Measurements from ENCODE around the gene ELK3. TPM values are rescaled to one million over a fixed set of nuclear protein-coding genes. Genes with fewer than 3 reads are reported as not detected.

ELK3 gene
- 49.9 and 52.0 TPM in 2 replicates for total RNA-seq

DNA sequence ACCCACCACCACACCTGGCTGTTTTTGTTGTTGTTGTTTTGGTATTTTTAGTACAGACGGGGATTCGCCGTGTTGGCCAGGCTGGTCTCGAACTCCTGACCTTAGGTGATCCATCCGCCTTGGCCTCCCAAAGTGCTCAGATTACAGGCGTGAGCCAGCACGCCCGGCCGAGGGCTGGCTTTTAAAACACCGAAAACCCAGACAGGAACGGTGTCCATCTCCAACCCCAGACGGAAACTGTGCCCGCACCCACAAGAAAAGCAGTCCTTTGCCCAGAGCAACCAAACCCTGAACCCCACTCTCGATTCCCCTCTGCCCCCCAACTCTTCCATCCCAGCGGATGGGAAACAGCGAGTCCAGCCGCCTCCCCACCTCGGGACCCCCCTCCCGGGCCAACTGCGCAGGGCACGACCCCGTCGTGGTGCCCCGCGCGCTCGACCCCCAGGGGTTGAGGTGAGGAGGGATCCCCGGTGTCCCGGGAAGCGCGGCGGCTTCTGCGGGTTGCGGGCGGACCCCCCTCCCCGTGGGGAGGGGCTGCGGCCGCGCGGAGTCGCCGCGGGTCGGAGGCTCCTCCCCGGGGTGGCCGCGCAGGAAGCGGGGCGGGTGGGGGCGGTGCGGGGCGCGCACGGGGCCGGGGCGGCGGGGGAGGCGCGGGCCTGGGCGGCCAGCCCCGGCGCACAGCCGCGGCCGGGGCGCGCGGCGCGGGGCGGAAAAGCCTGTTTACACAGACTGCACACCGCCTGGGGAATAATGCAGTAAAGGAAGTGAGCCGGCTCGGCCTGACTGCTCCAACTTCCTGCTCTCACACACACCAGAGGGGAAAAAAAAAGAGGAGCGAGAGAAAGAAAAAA is at the start of gene ELK3:
Gene ELK3 (plus strand): TSS at position 651 of the 851 bp plus-strand sequence.
- intact Hi-C loops (cut with micrococcal nuclease), result loop anchor here (2.0 to 10.0 kb wide), 3 partner anchors 43 to 979 kb away; partner anchors contain the start of genes FGD6, SNRPF and VEZT

DNA sequence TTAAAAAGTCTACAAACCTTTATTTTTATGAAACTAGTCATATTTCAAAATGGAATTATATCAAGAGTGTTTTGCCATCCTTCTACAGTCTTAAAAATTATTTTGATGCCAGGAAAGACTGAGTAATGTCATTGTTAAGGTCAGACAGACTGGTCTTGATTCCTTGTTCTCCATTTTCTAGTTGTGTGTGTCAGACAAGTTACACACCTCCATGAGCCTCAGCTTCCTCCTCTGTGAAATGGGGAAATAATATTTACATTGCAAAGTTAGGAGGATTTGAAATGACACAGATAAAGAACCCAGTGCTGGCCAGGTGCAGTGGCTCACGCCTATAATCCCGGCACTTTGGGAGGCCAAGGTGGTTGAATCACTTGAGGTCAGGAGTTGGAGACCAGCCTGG is 47.4 kb upstream of the ELK3 start:
- intact Hi-C loops (cut with micrococcal nuclease), result no loop called here

GRCh38 chr12:96150442-96150841 is 43.7 kb upstream of the ELK3 start:
- intact Hi-C loops (cut with micrococcal nuclease), result no loop called here

DNA sequence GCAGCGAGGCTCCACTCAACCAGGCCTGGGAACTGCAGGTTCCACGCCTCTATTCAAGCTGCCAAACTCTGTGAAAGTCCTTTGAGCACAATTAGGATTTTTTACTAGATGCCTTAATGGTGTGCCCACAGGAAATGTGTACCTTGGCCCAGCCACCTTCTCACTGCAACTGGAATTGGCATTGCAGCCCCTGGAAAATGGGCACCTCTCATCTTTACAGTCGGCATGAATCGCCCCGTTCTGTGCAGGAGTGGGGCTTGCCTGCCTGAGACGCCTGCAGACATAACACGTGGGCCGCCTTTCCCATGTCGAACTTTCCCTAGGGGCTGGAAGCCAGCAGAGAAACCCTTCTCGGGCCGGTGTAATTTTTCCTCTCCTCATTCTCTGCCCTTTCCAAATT is 42.0 kb upstream of the ELK3 start:
- intact Hi-C loops (cut with micrococcal nuclease), result no loop called here

GRCh38 chr12:96153131-96153725 is 40.9 kb upstream of the ELK3 start:
- intact Hi-C loops (cut with micrococcal nuclease), result no loop called here

GRCh38 chr12:96155181-96155580 is 39.0 kb upstream of the ELK3 start:
- intact Hi-C loops (cut with micrococcal nuclease), result no loop called here

DNA sequence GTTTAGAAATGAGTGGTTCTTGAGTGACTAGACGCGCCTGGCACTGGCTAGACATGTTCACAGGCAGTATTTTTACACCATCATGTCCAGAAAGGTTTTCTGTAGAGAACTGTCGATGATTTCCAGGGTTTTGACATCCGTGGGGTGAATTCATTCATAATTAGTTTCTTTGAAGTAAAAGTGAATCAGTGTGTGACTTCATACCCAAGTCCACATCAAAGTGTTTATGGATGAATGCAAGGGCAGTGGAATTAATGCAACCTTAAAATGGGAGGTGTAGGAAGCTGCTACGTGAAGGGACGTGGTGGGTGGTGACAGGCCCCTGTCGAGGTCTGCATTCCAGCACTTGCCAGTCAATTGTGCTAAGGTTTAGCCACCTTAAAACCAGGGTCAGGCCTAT is 38.4 kb upstream of the ELK3 start:
- intact Hi-C loops (cut with micrococcal nuclease), result no loop called here

- intact Hi-C loops (cut with micrococcal nuclease), result no loop called here
Observed at GRCh38 chr12:96156211-96156610, 38.0 kb upstream of the ELK3 start.

- intact Hi-C loops (cut with micrococcal nuclease), result no loop called here
Observed at GRCh38 chr12:96157427-96157826, 36.7 kb upstream of the ELK3 start.

DNA sequence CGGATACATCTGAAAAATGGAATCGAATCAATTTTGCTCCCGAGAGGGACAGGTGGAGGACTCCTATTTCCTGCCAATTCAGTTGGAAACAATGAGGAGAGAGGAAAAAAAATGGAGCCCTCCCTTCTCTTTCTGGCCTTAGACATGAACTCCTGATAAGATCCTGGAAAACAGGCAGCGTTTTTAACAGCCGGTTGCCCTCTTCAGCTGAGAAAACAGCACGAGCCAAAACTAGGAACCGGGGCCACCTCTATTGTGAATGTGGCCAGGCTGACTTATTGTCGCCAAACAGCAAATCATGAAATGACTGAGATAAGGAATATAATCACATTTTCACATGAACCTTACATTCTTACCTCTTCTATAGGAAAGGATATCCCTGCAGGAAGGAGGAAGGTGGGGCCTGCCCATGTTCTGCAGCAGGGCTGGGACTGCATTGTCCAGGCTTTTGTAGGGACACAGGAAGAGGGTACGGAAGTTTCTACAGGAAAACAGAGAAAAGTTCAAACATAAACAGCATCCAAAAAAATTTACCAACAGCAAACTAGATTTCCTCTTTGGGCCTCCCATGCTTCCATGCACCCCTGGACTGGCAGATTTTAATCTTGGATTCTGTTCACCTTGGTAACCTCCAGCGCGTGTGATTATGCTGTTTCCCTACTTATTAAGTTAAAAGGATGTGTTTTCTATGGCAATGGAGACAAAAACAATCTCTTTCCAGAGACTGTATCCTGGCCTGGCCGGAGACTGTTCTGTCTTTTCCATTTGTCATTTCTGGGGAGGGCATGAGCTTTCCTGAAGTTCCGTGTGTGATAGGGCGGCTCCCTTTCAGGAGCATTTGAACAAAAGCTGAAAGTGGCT is 29.0 kb upstream of the ELK3 start:
- intact Hi-C loops (cut with micrococcal nuclease), result loop anchor here (1.0 kb wide), 1 partner anchor 12 kb away; no protein-coding TSS in a partner anchor

DNA sequence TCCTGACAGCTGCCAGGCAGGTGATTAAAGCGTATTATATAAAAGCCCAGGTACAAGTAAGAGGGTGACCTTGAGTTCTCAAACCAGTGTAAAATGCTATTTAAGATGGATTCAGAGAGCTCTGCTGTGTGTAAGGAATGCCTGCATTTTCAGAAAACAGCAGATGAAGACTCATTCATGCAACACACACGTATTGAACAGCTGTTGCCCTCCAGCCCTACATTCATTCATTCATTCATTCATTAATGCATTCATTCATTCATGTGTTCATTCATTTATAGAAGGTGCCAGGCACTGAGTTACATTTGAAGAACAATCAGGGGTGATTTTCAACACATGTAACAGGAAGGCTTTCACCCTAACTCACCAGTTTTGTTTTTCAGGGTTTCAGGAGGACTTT is 27.4 kb upstream of the ELK3 start:
- intact Hi-C loops (cut with micrococcal nuclease), result no loop called here

DNA sequence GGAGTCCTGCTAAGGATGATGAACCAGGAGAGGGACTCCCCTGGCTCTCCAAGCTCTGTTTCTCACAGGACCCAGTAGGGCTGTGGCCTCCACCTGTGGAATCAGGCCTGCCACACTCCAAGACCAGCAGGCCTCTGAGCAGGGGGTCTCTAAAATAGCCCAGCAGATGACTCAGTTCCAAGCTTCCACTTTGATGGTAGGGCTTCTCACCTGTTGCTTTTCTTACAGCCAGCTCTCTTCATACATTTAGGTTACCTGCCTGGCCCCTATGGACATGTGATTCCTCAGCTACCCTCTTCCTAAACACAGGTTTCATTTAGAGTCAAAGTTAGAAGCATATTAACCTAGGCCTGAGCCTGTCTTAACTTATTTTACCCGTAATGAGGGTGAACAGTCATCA is 26.7 kb upstream of the ELK3 start:
- intact Hi-C loops (cut with micrococcal nuclease), result no loop called here

- intact Hi-C loops (cut with micrococcal nuclease), result no loop called here
Observed at GRCh38 chr12:96170328-96170727, 23.8 kb upstream of the ELK3 start.

GRCh38 chr12:96170762-96171161 is 23.4 kb upstream of the ELK3 start:
- intact Hi-C loops (cut with micrococcal nuclease), result no loop called here

DNA sequence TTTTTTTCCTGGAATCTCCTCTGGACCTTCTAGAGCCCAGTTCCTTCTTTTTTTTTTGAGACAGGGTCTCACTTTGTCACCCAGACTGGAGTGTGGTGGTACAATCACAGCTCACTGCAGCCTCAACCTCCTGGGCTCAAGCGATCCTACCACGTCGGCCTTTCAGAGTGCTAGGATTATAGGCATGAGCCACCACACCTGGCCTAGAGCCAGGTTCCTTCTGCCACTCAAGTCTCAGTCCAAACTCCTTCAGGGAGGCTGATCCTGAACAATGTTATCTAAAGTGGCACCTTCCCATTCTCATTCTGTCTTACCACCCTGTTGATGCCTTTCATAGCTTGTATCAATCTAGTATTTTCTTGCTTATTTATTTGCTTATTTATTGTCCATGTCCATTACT is 22.3 kb upstream of the ELK3 start:
- intact Hi-C loops (cut with micrococcal nuclease), result no loop called here

DNA sequence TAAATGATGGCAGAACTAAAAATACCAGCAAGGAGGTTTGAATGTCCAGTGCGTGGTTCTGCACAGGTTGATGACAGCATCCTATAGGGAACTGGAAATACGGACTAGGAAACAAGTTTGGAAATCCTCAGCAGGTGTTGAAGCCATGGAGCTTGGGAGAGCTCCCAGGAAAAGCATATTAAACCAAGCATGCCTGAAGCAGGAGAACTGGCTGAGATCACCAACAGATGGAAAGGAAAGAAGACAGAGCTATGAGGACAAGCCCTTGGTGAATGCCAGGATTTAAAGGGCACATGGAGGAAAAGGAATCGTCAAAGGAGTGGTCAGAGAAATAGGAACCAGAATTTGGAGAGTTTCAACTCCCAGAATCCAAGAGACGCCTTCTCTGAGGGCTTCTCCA is 21.2 kb upstream of the ELK3 start:
- intact Hi-C loops (cut with micrococcal nuclease), result no loop called here

- intact Hi-C loops (cut with micrococcal nuclease), result loop anchor here (5.0 kb wide), 1 partner anchor 34 kb away; no protein-coding TSS in a partner anchor
Observed at GRCh38 chr12:96176575-96176974, 17.6 kb upstream of the ELK3 start.

- intact Hi-C loops (cut with micrococcal nuclease), result loop anchor here (1.0 to 5.0 kb wide), 6 partner anchors 13 to 312 kb away; partner anchors contain the start of gene CFAP54
Observed at GRCh38 chr12:96177013-96177412, 17.2 kb upstream of the ELK3 start.

DNA sequence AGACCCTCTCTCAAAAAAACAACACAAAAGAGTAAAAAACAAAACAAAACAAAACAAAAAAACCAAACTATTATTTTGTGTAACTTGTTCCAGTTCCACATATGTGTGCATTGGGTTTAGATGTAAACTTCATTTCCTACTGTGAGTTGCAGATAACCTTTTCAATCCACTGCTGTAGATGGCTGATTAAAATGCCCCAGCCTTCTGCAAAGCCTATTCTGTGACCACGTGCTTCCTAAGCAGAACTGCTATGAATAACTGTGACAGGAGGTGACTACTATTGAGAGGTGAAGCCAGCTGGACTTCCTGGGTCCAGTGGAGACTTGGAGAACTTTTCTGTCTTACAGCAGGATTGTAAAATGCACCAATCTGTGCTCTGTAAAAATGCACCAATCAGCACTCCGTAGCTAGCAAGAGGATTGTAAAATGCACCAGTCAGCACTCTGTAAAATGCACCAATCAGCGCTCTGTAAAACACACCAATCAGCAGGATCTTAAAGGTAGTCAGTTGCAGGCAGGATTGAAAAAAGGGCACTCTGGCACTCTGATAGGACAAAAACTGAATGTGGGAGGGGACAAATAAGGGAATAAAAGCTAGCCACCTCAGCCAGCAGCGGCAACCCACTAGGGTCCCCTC is 10.3 kb upstream of the ELK3 start:
- intact Hi-C loops (cut with micrococcal nuclease), result no loop called here

GRCh38 chr12:96185914-96186313 is 8.3 kb upstream of the ELK3 start:
- intact Hi-C loops (cut with micrococcal nuclease), result no loop called here

- intact Hi-C loops (cut with micrococcal nuclease), result no loop called here
Observed at GRCh38 chr12:96186607-96187301, 7.4 kb upstream of the ELK3 start.
